Upper lobe of left lung (tissue), 4 donors: ENCODE results near the gene COL4A6.

Experiments
- EP300 ChIP-seq, 4 donors: sonication (generic); formaldehyde crosslinking; IDR thresholded peaks; one replicate each; pipeline ENCODE4 v1.5.1; 2017; ENCODE audit warnings: antibody characterized with exemption in 4 of 4, control low read depth in 2 of 4
- POLR2A ChIP-seq, 4 donors: fragments of 450-650 bp; IDR thresholded peaks; one replicate each; pipeline ENCODE4 v1.5.1; 2016 to 2017; ENCODE audit warnings: antibody characterized with exemption in 4 of 4, mild to moderate bottlenecking in 2 of 4
- TF ChIP-seq, protein P1 (sequence below), 6 experiments: fragments of 450-650 bp in 4 of 6; fragments of 200-600 bp in 2 of 6; sonication (generic) in 2 of 6; IDR thresholded peaks; one replicate each; pipeline ENCODE4 v1.5.1; 2016 to 2019; ENCODE audit warnings: antibody characterized with exemption in 6 of 6

- TF ChIP-seq, protein P1, sequence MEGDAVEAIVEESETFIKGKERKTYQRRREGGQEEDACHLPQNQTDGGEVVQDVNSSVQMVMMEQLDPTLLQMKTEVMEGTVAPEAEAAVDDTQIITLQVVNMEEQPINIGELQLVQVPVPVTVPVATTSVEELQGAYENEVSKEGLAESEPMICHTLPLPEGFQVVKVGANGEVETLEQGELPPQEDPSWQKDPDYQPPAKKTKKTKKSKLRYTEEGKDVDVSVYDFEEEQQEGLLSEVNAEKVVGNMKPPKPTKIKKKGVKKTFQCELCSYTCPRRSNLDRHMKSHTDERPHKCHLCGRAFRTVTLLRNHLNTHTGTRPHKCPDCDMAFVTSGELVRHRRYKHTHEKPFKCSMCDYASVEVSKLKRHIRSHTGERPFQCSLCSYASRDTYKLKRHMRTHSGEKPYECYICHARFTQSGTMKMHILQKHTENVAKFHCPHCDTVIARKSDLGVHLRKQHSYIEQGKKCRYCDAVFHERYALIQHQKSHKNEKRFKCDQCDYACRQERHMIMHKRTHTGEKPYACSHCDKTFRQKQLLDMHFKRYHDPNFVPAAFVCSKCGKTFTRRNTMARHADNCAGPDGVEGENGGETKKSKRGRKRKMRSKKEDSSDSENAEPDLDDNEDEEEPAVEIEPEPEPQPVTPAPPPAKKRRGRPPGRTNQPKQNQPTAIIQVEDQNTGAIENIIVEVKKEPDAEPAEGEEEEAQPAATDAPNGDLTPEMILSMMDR (IDR thresholded peaks at IDR 0.05), result no peak
- TF ChIP-seq POLR2A (IDR thresholded peaks at IDR 0.05), result no peak
- no peak for TF ChIP-seq EP300 (IDR thresholded peaks at IDR 0.05)
Observed at GRCh38 chrX:108353452-108353851, 84.8 kb downstream of the COL4A6 start.
